Cerebellar nuclear complex (tissue), 1 donor: ENCODE data around the gene SEH1L.

ENCODE experiments used
- DNase-seq, 2 experiments: peaks; one replicate each; lab custom pipeline; 2025; lab: John Stamatoyannopoulos, UW

The SEH1L gene

GRCh38 chr18:13036622-13037320 is 89.0 kb downstream of the SEH1L start:
- no peak for DNase-seq
